Measurements from ENCODE around the gene EIF3A. TPM values are rescaled to one million over a fixed set of nuclear protein-coding genes. Genes with fewer than 3 reads are reported as not detected.
"Not testable (repeated sequence)": the region's sequence is repeated elsewhere in the genome, so short reads cannot be mapped to it uniquely, and the experiment has no call there.

Gene EIF3A
- polyA plus RNA-seq (2013, experiment 1 of 2; ENCODE audit: insufficient read length): 140 TPM
- 154 TPM for polyA plus RNA-seq (2013, experiment 2 of 2; ENCODE audit: insufficient read length)

- peak; percentile 92 for DNase-seq
Measured at GRCh38 chr10:119080521-119081259, at the start of gene EIF3A. EIF3A (minus strand) TSS chr10:119080817; CDS start chr10:119080676, 141 bp downstream.

GRCh38 chr10:119129721-119130120, 49.1 kb upstream of the EIF3A start:
- no peak for DNase-seq

GRCh38 chr10:119125942-119126341, 45.3 kb upstream of the EIF3A start:
- DNase-seq: no peak

GRCh38 chr10:119120875-119121274, 40.3 kb upstream of the EIF3A start:
- no peak for DNase-seq

- DNase-seq: no peak
Measured at GRCh38 chr10:119120413-119120867, 39.8 kb upstream of the EIF3A start.

GRCh38 chr10:119119400-119119799, 38.8 kb upstream of the EIF3A start:
- DNase-seq: no peak

- DNase-seq: no peak
Measured at GRCh38 chr10:119118231-119118630, 37.6 kb upstream of the EIF3A start.

- no peak for DNase-seq
Measured at GRCh38 chr10:119116326-119116951, 35.8 kb upstream of the EIF3A start.

GRCh38 chr10:119115926-119116325, 35.3 kb upstream of the EIF3A start:
- no peak for DNase-seq

- DNase-seq: peak; percentile 68
Measured at GRCh38 chr10:119113751-119114732, 33.4 kb upstream of the EIF3A start.

- no peak for DNase-seq
Measured at GRCh38 chr10:119112056-119112455, 31.4 kb upstream of the EIF3A start.

GRCh38 chr10:119107771-119108170, 27.2 kb upstream of the EIF3A start:
- not testable (repeated sequence) for DNase-seq

- not testable (repeated sequence) for DNase-seq
Measured at GRCh38 chr10:119107106-119107505, 26.5 kb upstream of the EIF3A start.

- not testable (repeated sequence) for DNase-seq
Measured at GRCh38 chr10:119105899-119106298, 25.3 kb upstream of the EIF3A start.

- no peak for DNase-seq
Measured at GRCh38 chr10:119105155-119105554, 24.5 kb upstream of the EIF3A start.

GRCh38 chr10:119104654-119105015, 24.0 kb upstream of the EIF3A start:
- no peak for DNase-seq

- DNase-seq: peak; percentile 86
Measured at GRCh38 chr10:119103903-119104653, 23.5 kb upstream of the EIF3A start, which contains the start of gene DENND10. DENND10 (plus strand) TSS chr10:119104113; CDS start chr10:119104143, 30 bp downstream.

GRCh38 chr10:119103241-119103902, 22.8 kb upstream of the EIF3A start:
- DNase-seq: no peak

- no peak for DNase-seq
Measured at GRCh38 chr10:119101366-119102098, 20.9 kb upstream of the EIF3A start.

GRCh38 chr10:119100434-119101238, 20.0 kb upstream of the EIF3A start:
- no peak for DNase-seq

All from fibroblast of skin of scalp (primary cell).